Measurements from ENCODE around the gene TEX11. TPM values are rescaled to one million over a fixed set of nuclear protein-coding genes. Genes with fewer than 3 reads are reported as not detected.
A peak's percentile ranks its signal among the peaks of the same experiment; 100 is the strongest.
"Not testable (repeated sequence)": the region's sequence is repeated elsewhere in the genome, so short reads cannot be mapped to it uniquely, and the experiment has no call there.

Gene TEX11
- total RNA-seq, 1 donor: not detected

DNA sequence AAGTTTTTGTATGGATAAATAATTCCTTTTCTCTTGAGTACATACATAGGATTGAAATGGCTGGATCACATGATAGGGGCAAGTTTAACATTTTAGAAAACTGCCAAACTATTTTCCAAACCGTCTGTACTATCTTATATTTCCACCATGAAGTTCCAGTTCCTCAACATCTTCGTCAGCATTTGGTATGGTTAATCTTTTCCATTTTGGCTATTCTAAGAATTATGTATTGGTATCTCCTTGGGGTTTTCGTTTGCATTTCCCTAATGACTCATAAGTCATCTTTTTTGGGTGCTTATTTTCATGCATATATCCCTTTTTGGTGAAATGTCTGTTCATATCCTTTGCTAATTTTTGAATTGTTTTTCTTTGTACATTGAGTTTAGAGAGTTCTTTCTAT is 236.2 kb downstream of the TEX11 start:
- no peak overlapping the region for H3K4me3 ChIP-seq (ENCODE audit: low read depth, low read length)
- DNase-seq (ENCODE audit: low read depth): no peak
- TF ChIP-seq, protein P1, sequence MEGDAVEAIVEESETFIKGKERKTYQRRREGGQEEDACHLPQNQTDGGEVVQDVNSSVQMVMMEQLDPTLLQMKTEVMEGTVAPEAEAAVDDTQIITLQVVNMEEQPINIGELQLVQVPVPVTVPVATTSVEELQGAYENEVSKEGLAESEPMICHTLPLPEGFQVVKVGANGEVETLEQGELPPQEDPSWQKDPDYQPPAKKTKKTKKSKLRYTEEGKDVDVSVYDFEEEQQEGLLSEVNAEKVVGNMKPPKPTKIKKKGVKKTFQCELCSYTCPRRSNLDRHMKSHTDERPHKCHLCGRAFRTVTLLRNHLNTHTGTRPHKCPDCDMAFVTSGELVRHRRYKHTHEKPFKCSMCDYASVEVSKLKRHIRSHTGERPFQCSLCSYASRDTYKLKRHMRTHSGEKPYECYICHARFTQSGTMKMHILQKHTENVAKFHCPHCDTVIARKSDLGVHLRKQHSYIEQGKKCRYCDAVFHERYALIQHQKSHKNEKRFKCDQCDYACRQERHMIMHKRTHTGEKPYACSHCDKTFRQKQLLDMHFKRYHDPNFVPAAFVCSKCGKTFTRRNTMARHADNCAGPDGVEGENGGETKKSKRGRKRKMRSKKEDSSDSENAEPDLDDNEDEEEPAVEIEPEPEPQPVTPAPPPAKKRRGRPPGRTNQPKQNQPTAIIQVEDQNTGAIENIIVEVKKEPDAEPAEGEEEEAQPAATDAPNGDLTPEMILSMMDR (IDR thresholded peaks at IDR 0.05; ENCODE audit: insufficient read depth, low read depth, low read length): no peak

DNA sequence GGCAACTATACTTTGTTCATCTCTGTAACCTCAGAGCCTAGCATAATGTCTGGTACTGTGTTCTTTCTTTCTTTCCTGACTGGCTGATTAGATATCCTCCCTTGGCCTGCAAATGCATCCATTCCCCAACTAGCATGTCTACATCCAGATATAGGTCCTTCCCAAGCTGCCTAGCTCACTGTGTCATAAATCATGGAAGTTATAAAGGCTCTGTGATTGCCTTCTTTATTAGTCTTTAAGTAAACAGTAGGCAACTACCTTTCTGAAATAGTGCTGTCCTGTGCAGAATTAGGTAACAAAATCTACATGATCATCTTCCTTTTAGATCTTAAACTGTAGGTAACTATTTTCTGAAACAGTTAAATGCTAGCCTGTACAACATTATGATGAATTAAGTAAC is 239.4 kb downstream of the TEX11 start:
- no peak overlapping the region for H3K4me3 ChIP-seq (ENCODE audit: low read depth, low read length)
- no peak for DNase-seq (ENCODE audit: low read depth)
- TF ChIP-seq, protein P1 (IDR thresholded peaks at IDR 0.05; ENCODE audit: insufficient read depth, low read depth, low read length): no peak

DNA sequence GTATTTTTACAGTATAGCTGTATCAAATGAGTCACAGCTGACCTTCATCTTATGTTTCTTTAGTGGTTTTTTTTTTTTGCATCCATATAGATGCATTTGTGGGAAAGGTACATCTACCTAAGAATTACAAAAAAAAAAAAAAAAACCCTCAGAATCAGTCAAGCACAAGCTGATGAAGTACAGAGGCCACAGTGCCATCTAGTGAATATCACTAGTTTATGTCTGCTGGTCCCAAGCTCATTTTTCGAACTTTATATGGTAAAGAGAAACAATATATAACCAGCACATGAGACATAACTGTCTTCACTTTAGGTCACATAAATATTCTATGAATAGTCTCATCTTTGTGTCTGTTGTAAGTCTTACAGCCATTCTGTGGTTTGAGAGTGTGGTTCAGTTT is 243.8 kb downstream of the TEX11 start:
- TF ChIP-seq, protein P1 (IDR thresholded peaks at IDR 0.05; ENCODE audit: insufficient read depth, low read depth, low read length): peak; percentile 31
- no peak overlapping the region for H3K4me3 ChIP-seq (ENCODE audit: low read depth, low read length)
- peak; percentile 22 for DNase-seq (ENCODE audit: low read depth)

DNA sequence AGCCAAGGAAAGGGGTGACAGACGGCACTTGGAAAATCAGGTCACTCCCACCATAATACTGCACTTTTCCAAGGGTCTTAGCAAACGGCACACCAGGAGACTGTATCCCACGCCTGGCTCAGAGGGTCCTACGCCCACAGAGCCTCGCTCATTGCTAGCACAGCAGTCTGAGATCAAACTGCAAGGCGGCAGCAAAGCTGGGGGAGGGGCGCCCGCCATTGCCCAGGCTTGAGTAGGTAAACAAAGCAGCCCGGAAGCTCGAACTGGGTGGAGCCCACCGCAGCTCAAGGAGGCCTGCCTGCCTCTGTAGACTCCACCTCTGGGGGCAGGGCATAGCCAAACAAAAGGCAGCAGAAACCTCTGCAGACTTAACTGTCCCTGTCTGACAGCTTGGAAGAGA is 247.4 kb downstream of the TEX11 start:
- not testable (repeated sequence) for H3K4me3 ChIP-seq (ENCODE audit: low read depth, low read length); DNase-seq (ENCODE audit: low read depth)

DNA sequence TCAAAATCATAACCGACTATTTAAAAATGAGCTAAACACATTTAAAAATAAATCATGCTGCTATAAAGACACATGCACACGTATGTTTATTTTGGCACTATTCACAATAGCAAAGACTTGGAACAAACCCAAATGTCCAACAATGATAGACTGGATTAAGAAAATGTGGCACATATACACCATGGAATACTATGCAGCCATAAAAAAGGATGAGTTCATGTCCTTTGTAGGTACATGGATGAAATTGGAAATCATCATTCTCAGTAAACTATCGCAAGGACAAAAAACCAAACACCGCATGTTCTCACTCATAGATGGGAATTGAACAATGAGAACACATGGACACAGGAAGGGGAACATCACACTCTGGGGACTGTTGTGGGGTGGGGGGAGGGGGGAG is 251.0 kb downstream of the TEX11 start:
- not testable (repeated sequence) for H3K4me3 ChIP-seq (ENCODE audit: low read depth, low read length); DNase-seq (ENCODE audit: low read depth)

DNA sequence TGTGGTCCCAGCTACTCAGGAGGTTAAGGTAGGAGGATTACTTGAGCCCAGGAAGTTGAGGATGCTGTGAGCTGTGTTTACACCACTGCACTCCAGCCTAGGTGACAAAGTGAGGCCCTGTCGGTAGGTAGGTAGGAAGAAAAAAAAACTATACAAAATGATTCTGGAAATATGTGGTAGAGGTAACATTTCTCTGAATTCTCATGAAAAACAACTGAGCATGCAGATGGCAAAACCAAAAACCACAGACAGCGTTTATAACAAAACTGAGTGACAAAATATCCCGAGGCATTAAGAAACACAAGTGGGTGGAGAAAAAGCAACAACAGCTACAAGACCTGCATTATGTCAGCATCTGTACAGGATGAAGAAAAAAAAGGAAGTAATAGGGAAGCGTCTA is 252.2 kb downstream of the TEX11 start:
- no peak for DNase-seq (ENCODE audit: low read depth)
- no peak overlapping the region for H3K4me3 ChIP-seq (ENCODE audit: low read depth, low read length)
- TF ChIP-seq, protein P1 (IDR thresholded peaks at IDR 0.05; ENCODE audit: insufficient read depth, low read depth, low read length): no peak

DNA sequence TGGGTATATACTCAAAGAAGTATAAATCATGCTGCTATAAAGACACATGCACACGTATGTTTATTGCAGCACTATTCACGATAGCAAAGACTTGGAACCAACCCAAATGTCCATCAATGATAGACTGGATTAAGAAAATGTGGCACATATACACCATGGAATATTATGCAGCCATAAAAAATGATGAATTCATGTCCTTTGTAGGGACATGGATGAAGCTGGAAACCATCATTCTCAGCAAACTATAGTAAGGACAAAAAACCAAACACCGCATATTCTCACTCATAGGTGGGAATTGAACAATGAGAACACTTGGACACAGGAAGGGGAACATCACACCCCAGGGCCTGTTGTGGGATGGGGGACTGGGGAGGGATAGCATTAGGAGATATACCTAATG is 260.6 kb downstream of the TEX11 start:
- not testable (repeated sequence) for H3K4me3 ChIP-seq (ENCODE audit: low read depth, low read length); DNase-seq (ENCODE audit: low read depth)

DNA sequence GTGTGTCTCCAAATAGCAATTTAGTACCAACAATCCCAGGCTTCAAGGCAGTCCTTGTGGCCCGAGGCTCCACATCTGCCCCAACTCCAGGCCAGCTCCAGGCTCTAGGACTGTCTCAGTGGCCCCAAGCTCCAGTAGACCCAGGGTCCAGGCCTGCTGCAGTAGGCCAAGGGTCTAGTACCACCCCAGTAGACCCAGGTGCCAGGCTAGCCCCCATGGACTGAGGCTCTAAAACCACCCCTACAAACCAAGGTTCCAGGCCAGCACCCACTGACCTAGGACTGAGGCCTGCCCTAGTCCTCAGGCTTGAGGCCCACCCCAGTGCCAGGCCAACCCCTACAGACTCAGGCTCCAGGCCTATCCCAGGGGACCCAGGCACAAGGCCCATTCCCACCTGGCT is 272.3 kb downstream of the TEX11 start:
- H3K4me3 ChIP-seq (ENCODE audit: low read depth, low read length): no peak overlapping the region
- TF ChIP-seq, protein P1 (IDR thresholded peaks at IDR 0.05; ENCODE audit: insufficient read depth, low read depth, low read length): no peak
- DNase-seq (ENCODE audit: low read depth): no peak

DNA sequence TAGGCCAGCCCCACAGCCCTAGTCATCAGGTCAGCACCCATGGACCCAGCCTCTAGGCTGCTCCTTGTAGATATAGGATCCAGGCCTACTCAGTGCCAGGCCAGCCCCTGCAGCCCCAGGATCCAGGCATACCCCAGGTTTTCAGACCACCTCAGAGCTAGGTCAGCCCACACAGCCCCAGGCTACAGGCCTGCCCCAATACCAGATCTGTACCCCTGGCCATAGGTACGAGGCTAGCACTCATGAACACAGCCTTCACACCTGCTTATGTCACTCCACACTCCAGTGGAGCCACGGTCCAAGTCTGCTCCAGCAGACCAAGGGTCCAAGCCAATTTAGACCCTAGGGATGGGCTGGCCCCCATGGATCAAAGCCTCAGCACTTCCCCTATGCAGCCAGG is 272.8 kb downstream of the TEX11 start:
- no peak for DNase-seq (ENCODE audit: low read depth)
- TF ChIP-seq, protein P1 (IDR thresholded peaks at IDR 0.05; ENCODE audit: insufficient read depth, low read depth, low read length): no peak
- H3K4me3 ChIP-seq (ENCODE audit: low read depth, low read length): no peak overlapping the region

Data from fibroblast of villous mesenchyme (primary cell).